Vagina (tissue), 2 donors: ENCODE results near the gene ZNF205. TPM values are rescaled to one million over a fixed set of nuclear protein-coding genes. Genes with fewer than 3 reads are reported as not detected.

ENCODE experiments used
- DNase-seq, 2 donors: peaks; one replicate each; pipeline ENCODE4 v3.0.0-alpha.2; 2017; ENCODE audit errors: extremely low spot score in 2 of 2
- H3K27ac ChIP-seq: fragments of 200-600 bp; sonication (generic); one replicate; pipeline ENCODE4 v1.5.1; 2019
- H3K27me3 ChIP-seq: fragments of 200-600 bp; sonication (generic); one replicate; pipeline ENCODE4 v1.5.1; 2019
- H3K36me3 ChIP-seq, 2 donors: fragments of 200-600 bp; sonication (generic); one replicate each; pipeline ENCODE4 v1.5.1; 2017 to 2019
- H3K4me1 ChIP-seq: fragments of 200-600 bp; sonication (generic); one replicate; pipeline ENCODE4 v1.5.1; 2019
- H3K4me3 ChIP-seq, 2 donors: fragments of 200-600 bp; sonication (generic); 1 replicate in 1 of 2; 2 replicates in 1 of 2; pipeline ENCODE4 v1.5.1; 2016 to 2019
- H3K9me3 ChIP-seq: fragments of 200-600 bp; sonication (generic); one replicate; pipeline ENCODE4 v1.5.1; 2019
- CTCF ChIP-seq, 3 experiments: fragments of 450-650 bp in 2 of 3; fragments of 200-600 bp in 1 of 3; sonication (generic) in 1 of 3; IDR thresholded peaks; one replicate each; pipeline ENCODE4 v1.5.1; 2017 to 2019; ENCODE audit warnings: antibody characterized with exemption in 3 of 3, mild to moderate bottlenecking in 2 of 3, moderate library complexity in 2 of 3
- POLR2A ChIP-seq, 2 donors: fragments of 450-650 bp; IDR thresholded peaks; one replicate each; pipeline ENCODE4 v1.6.1; 2017; ENCODE audit warnings: antibody characterized with exemption in 2 of 2, mild to moderate bottlenecking in 2 of 2, moderate library complexity in 2 of 2
- POLR2AphosphoS5 ChIP-seq, 2 donors: sonication (generic); formaldehyde crosslinking; IDR thresholded peaks; one replicate each; pipeline ENCODE4 v1.9.0; 2017; ENCODE audit warnings: antibody characterized with exemption in 2 of 2, mild to moderate bottlenecking in 2 of 2, low read depth in 1 of 2; ENCODE audit not compliant: insufficient read depth in 1 of 2
- intact Hi-C: fragments of 100-400 bp; cut with DNase I; formaldehyde crosslinking; loops from one replicate; pipeline ENCODE4 v1.15.1; 2023
- total RNA-seq: library from RNA; depleted of rRNA; stranded (reverse); fragments of >200 nt; gene quantifications from one replicate; pipeline ENCODE4 v1.2.3, GENCODE V29; 2016

Gene ZNF205
- total RNA-seq, 1 donor from 2014 or later: 14.2 TPM

GRCh38 chr16:3095869-3096268 is 16.5 kb upstream of the ZNF205 start:
- H3K4me3 ChIP-seq: no peak overlapping the region
- H3K9me3 ChIP-seq: no peaks in the 10 kb centered on the region
- peaks cover 5% of the 10 kb centered on the region for H3K4me1 ChIP-seq
- H3K27me3 ChIP-seq: no peaks in the 10 kb centered on the region
- TF ChIP-seq POLR2A (IDR thresholded peaks at IDR 0.05) (no peak), POLR2AphosphoS5 (IDR thresholded peaks at IDR 0.05; ENCODE audit: insufficient read depth in 1 of 2, low read depth in 1 of 2) (no peak), CTCF (IDR thresholded peaks at IDR 0.05) (no peak)
- intact Hi-C loops: no loop called here
- DNase-seq: no peak
- no peaks in the 10 kb centered on the region for H3K36me3 ChIP-seq
- H3K27ac ChIP-seq: no peak overlapping the region

GRCh38 chr16:3096362-3096761 is 16.0 kb upstream of the ZNF205 start:
- no peaks in the 10 kb centered on the region for H3K9me3 ChIP-seq

GRCh38 chr16:3097266-3097665 is 15.1 kb upstream of the ZNF205 start:
- TF ChIP-seq POLR2AphosphoS5 (IDR thresholded peaks at IDR 0.05; ENCODE audit: insufficient read depth in 1 of 2, low read depth in 1 of 2) (no peak), CTCF (IDR thresholded peaks at IDR 0.05) (no peak)
- Histone ChIP-seq H3K4me1 (peaks cover 5% of the 10 kb centered on the region), H3K27ac (no peak overlapping the region), H3K36me3 (no peaks in the 10 kb centered on the region), H3K4me3 (no peak overlapping the region), H3K27me3 (no peaks in the 10 kb centered on the region), H3K9me3 (no peaks in the 10 kb centered on the region)
- intact Hi-C loops: no loop called here
- DNase-seq: no peak

More at GRCh38 chr16:3096362-3096761, 16.0 kb upstream of the ZNF205 start:
- DNase-seq: no peak
- Histone ChIP-seq H3K27ac (no peak overlapping the region), H3K27me3 (no peaks in the 10 kb centered on the region), H3K4me1 (peaks cover 5% of the 10 kb centered on the region), H3K36me3 (no peaks in the 10 kb centered on the region), H3K4me3 (no peak overlapping the region)
- intact Hi-C loops: no loop called here
- no peak for TF ChIP-seq POLR2AphosphoS5 (IDR thresholded peaks at IDR 0.05; ENCODE audit: insufficient read depth in 1 of 2, low read depth in 1 of 2)
- no peak for TF ChIP-seq POLR2A (IDR thresholded peaks at IDR 0.05)
- TF ChIP-seq CTCF (IDR thresholded peaks at IDR 0.05): no peak

- Histone ChIP-seq H3K36me3 (no peaks in the 10 kb centered on the region), H3K27me3 (no peaks in the 10 kb centered on the region), H3K27ac (no peak within 1 kb of the TSS), H3K9me3 (no peaks in the 10 kb centered on the region), H3K4me1 (peaks cover 5% of the 10 kb centered on the region), H3K4me3 (peak within 1 kb of the TSS; percentile 2 to 15)
- DNase-seq: no peak
- intact Hi-C loops: no loop called here
- TF ChIP-seq CTCF (IDR thresholded peaks at IDR 0.05): no peak
- TF ChIP-seq POLR2AphosphoS5 (IDR thresholded peaks at IDR 0.05; ENCODE audit: insufficient read depth in 1 of 2, low read depth in 1 of 2): no peak
- TF ChIP-seq POLR2A (IDR thresholded peaks at IDR 0.05): no peak
These were observed 13.7 kb upstream of the ZNF205 start, which contains the start of gene ZSCAN10 for GRCh38 chr16:3098459-3099394. Gene ZSCAN10, minus strand, starts transcription at chr16:3099294. Its CDS starts 6,357 bp downstream, at chr16:3092937.

- Histone ChIP-seq H3K4me1 (peaks cover 5% of the 10 kb centered on the region), H3K4me3 (no peak overlapping the region), H3K36me3 (no peaks in the 10 kb centered on the region), H3K27ac (no peak overlapping the region), H3K9me3 (no peaks in the 10 kb centered on the region), H3K27me3 (no peaks in the 10 kb centered on the region)
- TF ChIP-seq POLR2A (IDR thresholded peaks at IDR 0.05) (no peak), POLR2AphosphoS5 (IDR thresholded peaks at IDR 0.05; ENCODE audit: insufficient read depth in 1 of 2, low read depth in 1 of 2) (no peak), CTCF (IDR thresholded peaks at IDR 0.05) (no peak)
- DNase-seq: no peak
- intact Hi-C loops: no loop called here
These were observed 13.0 kb upstream of the ZNF205 start for GRCh38 chr16:3099395-3099731.
